HT-29 (cell line): ENCODE data around the gene MRFAP1. TPM values are rescaled to one million over a fixed set of nuclear protein-coding genes. Genes with fewer than 3 reads are reported as not detected.
"Not testable (repeated sequence)": the region's sequence is repeated elsewhere in the genome, so short reads cannot be mapped to it uniquely, and the experiment has no call there.

Experiments
- DNase-seq: peaks from one replicate; pipeline ENCODE4 v3.0.0-alpha.2; 2015; ENCODE audit warnings: low spot score
- total RNA-seq: library from RNA; depleted of rRNA; stranded (reverse); fragments of >200 nt; shearing (Covaris generic); gene quantifications from 2 replicates; pipeline ENCODE4 v1.2.3, GENCODE V29; 2014

The MRFAP1 gene
- total RNA-seq, 1 experiment from 2014 or later, result 106 TPM

DNA sequence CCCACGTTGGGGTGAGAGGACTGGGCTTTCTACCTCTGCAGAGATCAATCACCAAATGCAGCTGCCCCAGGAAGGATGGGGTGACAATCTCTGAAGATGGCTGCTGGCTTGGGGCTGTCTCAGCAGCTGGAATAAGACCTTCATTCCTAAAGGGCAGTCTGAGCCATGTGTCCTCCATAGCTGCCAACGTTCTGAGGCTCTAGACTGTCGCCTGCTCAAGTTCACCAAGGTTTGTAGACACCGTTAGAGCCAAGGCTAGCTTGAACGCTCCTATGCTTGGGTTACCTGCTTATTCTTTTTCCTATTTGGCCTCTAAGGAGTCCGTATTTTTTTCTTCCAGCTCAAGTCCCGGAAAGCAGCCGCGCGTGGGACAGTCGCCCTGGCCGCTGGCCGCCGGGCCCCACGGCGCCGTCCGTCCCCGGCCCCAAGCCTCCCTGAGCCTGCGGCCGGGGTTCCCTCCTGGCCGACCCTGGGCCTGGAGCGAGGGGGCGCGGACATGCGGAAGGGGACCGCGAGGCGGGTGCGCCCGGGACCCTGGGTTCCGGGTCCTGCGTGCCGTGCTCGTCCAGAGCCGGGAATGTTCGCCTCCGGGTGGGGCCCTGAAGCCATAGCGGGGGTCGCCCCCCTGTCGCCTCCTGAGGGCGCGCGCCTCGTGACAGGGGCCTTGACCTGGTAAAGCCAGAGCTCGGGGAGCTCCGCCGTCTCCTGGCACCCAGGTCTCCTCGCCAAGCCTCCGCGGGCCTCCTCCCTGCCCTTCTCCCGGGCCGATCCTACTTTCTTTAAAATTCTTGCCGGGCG, 23.3 kb downstream of the MRFAP1 start:
- no peak for DNase-seq

DNA sequence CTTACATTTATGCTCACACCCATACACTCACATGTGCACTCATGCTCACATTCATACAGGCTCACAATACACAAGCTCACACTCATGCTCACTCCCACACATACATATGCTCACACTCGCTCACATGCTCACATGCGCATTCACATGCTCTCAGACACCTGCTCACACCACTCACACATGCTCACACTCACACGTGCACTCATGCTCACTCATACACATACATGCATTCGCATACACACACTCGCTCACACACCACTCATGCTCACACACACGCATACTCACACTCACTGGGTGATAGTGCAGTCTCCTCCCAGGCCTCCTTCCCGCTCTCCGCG, 24.8 kb downstream of the MRFAP1 start:
- DNase-seq, result no peak

DNA sequence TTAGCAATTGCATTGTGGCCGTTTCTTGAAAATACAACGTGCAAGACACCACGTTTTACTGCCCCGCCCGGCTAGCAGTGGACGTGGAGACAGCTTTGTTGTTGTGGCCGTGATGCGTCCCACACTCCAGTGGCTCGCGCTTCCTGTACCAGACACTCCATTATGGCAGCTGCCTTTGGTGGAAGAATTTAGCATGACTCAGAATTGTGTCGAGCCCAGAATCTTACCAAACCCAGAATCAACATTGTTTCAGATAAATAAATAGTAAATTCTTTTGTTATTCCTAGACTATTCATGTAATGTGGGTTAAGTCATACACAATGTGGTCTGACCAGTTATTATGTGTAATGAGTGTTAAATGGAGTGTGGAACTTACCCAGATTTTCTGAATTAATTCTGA, 27.9 kb downstream of the MRFAP1 start:
- DNase-seq, result peak; percentile 26

DNA sequence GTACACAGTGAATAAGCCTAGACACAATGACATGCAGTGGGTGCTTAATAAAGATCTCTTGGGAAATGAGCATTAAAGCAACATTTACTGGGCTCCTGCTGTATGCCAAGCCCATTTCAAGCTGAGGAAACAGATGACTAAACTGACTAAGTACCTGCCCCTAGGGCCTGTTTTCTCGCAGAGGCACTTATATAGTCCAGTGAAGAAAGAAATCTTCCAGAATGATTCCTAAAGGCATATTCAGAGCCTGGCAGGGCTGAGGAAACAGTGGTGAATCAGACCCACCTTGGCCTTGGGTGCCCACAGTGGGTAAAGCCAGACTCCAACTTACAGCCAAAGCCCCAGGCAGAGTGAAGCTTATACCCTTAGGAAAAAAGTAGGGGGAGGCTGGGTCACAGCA, 31.2 kb downstream of the MRFAP1 start:
- no peak for DNase-seq

DNA sequence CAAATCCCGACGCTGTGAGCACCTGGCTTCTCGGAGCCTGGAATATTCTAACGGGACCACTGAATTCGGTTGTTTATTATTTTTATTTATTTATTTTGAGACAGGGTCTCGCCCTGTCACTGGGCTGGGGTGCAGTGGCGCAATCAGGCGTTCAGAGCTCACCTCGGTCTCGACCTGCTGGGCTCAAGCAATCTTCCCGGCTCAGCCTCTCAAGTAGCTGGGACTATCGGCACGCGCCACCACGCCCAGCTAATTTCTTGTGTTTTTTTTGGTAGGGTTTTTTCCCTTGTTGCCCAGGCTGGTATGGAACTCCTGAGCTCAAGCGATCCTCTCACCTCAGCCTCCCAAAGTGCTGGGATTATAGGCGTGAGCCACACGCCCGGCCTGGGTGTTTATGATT, 31.6 kb downstream of the MRFAP1 start:
- no peak for DNase-seq

DNA sequence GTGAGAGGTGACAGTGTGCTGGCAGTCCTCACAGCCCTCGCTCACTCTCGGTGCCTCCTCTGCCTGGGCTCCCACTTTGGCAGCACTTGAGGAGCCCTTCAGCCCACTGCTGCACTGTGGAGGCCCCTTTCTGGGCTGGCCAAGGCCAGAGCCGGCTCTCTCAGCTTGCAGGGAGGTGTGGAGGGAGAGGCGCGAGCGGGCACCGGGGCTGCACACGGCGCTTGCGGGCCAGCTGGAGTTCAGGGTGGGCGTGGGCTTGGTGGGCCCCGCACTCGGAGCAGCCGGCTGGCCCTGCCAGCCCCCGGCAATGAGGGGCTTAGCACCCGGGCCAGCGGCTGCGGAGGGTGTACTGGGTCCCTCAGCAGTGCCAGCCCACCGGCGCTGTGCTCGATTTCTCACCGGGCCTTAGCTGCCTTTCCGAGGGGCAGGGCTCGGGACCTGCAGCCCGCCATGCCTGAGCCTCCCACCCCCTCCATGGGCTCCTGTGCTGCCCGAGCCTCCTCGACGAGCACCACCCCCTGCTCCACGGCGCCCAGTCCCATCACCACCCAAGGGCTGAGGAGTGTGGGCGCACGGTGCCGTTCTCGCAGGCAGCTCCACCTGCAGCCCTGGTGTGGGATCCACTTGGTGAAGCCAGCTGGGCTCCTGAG, 32.2 kb downstream of the MRFAP1 start:
- DNase-seq, result not testable (repeated sequence)

DNA sequence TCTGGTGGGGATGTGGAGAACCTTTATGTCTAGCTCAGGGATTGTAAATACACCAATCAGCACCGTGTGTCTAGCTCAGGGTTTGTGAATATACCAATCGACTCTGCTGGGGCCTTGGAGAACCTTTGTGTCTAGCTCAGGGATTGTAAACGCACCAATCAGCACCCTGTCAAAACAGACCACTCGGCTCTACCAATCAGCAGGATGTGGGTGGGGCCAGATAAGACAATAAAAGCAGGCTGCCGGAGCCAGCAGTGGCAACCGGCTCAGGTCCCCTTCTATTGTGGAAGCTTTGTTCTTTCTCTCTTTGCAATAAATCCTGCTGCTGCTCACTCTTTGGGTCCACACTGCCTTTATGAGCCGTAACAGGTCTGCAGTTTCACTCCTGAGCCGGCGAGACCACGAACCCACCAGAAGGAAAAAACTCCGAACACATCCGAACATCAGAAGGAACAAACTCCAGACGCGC, 32.7 kb downstream of the MRFAP1 start:
- DNase-seq, result peak; percentile 56

DNA sequence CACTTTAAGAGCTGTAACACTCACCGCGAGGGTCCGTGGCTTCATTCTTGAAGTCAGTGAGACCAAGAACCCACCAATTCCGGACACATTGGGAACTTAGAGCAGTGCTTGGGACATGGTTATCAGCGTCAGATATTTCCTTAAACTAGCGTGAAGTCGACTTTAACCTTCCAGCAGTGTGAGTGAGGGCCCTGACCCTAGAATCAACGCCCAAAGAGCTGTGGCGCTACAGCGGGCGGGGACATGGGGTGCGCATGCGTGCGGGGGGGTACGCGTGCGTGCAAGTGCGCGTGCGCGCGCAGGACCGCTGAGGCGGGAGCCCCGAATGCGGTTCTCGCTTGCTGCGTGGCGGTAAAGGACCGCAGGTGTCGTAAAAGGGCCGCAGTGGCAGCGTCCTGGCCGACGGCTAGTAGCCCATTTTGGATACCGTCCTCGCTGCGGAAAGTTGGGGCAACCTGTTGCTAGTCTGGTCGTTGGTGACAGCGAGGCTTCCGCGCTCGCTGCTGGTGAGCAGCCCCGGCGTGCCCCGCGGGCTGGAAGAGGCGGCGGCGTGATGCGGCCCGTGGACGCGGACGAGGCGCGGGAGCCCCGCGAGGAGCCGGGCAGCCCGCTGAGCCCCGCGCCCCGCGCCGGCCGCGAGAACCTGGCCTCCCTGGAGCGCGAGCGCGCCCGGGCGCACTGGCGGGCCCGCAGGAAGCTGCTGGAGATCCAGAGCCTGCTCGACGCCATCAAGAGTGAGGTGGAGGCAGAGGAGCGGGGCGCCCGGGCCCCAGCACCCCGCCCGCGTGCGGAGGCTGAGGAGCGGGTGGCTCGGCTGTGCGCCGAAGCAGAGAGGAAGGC, 33.4 kb downstream of the MRFAP1 start:
- DNase-seq, result peak; percentile 93

DNA sequence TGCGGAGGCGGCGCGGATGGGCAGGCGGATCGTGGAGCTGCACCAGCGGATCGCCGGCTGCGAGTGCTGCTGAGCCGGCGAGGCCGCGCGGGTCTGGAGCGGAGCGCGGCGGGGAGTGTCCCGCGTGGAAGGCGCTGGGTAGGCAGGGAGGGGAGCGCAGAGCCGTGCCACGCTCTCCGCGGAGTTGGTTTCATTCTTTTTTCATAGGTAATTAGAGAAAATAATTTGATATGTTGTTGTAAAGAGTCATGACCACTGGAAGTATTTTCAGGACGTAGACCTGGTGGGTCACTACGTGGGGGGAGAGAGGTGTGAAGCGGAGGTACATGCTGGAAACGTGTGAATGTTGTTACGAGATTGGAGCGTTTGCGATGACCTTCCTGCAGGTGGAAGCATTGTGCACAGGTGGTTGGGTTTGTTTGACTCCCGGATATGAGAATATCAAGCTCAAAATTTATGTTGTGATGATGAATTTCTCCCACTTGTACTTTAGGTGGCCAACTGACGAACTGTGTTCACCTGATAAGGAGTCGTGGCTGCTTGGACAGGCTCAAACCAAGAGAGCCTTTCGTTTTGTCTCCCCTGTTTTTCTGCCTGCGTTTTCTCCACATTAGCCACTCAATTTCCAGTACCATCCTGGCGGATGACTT, 34.1 kb downstream of the MRFAP1 start:
- DNase-seq, result peak; percentile 81

DNA sequence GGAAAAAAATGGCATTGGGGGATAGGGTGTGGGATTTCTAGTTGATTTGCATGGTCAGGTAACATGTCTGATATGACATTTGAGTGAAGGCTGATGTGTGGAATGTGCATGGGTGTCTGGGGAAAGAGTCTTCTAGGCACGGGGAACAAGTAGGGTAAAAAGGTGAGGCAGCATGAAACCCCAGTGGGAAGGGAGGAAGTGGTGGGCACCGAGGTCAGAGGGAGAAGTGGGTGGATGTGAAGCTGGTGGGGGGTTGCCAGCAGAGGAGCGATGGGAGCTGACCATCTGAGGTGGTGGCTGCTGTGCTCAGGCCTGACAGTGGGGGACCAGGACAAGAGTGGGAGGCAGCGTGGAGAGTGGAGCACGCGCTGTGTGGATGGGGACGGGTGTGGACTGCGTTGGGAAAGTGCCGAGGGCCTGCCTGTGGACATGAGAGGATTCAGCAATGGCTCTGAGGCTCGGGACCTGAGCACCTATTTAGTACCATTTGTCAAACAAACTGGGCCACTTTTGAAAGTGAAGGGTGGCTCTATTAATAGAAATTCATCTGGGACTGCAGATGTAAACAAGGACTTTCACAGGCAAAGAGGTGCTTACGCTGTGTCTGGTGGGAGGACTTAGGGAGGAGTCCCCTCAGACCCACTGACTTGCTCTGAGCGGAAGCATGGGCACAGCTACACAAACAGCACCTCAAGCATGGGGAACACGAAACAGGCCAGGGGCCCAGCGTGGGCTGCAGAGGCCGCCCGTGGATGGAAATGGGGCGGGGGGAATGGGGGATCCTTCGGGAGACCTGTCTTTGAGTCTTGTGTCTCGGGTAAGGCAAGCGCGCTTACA, 36.5 kb downstream of the MRFAP1 start:
- DNase-seq, result no peak

DNA sequence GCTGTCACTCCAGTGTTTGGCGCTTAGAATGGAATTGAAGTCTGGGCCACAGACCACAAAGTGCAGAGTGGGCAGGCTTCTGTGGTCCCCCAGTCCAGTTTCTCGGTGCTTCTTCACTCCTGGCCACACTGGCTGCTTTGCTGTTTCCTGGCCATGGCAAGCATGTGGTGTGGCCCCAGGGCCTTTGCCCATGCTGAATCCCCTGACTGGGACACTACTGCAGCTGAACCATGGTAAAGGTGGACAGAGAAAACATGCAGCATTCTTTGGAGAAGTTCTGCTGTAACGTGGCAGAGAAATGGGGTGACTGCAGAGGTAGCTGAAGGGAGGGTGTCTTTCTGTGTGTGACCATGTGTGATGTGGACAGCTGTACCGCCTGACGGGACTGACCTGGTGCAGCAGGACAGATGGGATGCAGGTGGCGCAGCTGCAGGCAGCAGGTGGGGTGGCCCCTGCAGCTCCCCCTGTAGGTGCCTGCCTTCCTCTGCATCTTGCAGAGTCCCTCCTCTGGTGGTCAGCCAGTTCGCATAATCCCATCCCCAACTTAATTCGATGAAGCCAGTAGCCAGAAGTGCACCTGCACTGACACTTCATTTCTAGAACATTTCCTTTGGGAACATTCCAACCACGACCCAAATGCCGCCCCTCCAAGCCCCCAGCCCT, 40.0 kb downstream of the MRFAP1 start:
- no peak for DNase-seq

DNA sequence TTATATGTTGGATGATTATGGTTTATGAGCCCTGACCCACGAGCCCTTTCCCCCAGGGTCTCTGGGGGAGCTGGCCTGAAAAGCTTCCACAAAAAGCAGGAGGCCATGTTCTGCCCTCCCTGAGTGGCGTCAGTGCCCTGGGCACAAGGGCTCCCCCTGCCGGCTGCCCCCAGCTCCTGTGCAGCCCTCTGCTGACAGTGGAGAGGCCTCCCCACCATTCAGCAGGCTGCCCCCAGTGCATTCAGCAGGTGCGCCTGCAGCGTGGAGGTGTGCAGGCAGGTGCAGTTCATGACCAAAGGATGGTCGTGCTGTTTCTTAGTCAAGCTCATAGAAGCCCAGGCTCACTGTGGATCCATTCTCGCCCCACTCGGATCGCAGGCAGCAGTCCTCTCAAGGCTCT, 40.7 kb downstream of the MRFAP1 start:
- no peak for DNase-seq

DNA sequence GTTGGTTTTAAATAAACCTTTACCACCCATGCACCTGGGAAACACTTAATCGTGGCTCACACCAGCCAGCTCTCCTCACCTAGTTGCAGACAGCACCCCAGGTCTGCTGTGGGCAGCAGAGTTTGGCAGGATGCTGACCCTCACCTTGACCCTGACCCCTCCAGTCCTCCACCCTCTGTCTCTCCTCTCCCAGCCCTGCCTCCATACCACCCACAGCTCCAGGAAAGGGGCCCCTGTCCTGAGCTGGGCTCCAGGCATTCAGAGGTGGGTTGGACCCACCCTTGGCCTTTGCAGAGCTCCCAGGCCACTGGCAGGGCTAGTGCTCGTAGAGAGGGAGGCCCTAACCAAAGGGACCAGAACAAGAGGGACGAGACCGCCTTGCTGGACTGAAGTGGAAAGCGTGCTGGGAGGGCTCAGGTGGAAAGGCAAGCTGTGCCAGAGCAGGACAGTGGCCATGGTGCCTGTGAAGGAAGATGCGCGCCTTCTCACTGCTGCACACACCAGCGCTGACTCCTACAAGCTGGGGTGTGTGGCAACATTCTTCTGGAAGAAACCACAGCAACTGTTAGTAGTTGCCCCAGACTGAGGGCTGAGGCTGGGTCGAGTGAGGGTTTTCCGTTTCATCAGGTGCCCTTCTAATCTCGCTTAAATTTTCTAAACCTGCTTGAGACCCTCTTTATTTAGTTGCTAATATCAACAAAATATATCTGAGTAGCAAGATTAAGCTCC, 42.5 kb downstream of the MRFAP1 start:
- no peak for DNase-seq

DNA sequence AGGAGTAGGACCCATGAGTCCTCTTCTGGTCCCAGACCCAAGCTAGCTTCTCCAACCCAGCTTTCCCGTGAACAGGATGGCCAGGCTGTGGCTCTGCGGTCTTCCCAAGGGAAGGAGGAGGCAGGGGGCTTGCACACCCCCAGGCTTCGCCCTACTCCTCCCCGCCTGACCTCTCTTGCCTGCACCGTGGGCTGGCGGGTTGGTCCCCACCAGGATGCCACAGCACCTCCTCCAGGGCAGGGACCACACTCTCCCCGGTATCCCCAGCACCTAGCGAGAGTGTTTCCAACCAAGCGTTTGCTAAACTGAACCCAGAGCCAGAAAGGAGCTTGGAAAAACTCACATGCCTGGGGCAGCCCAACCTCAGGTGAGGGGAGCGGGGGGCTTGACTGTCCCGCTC, 44.2 kb downstream of the MRFAP1 start:
- no peak for DNase-seq

DNA sequence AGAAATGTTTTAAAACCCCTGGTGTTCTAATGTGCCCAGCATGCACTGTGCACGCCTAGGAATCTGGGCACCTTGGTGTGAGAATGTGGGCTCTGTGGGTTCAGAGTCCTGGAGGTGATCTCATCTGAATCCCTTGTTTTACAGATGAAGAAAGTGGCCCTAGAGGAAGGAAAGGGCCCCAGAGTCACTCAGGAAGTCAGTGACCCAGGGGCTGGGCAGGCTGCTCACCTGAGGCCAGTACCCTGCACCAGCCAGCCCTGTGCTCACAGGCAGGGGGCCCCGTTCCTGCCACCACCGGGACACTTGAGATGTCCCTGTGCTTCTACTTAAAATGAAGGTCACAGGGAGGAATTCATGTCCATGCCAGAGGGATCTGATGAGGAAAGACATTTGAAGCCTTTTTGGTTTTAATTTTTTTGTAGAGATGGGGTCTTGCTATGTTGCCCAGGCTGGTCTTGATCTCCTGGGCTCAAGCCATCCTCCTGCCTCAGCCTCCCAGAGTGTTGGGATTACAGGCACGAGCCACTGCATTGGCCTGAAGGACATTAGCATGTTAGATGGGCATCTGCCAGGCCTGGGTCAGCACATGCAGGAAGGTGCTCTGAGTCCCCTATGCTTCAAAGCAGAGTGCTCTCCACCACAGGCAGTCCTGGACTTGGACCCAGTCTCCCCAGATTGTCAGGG, 45.8 kb downstream of the MRFAP1 start:
- no peak for DNase-seq

DNA sequence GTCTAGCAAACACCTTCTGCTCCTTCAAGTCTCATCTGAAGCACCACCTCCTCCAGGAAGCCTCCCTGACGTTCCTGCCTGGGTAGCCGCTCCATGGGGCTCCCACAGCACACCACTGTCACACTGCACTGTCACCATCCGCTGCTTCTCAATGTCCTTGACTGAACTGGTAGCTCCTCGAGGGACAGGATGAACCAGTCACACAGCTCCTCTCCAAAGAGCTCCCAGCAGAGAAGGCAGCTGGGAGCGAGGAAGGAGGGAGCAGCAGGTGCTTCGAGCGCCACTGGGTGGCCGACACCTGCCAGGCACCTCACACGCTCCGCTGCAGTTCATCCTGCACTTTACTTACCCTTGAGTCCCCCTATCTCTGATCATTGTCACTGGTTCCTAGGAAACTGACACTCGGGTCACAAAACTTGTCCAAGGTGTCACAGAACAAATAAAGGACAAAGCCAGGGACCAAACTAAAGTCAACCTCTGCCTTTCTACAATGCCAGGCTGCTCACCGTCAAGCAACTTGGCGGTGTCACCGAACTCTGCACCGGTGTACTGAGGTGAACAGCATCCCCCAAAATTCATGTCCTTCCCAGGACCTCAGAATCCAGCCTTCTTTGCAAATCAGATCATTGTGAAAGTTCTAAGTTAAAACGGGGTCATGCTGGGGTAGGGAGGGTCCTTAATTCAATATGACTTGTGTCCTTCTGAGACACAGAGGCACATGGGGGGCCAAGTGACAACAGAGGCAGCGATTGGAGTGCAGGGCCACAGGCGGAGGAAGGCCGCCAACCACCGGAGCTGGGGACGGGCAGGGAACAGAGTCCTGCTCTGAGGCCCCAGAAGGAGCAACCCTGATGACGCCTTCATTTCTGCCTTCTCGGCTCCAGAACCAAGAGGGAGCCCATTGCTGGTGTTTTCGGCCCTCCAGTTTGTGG, 47.7 kb downstream of the MRFAP1 start:
- DNase-seq, result peak; percentile 84

DNA sequence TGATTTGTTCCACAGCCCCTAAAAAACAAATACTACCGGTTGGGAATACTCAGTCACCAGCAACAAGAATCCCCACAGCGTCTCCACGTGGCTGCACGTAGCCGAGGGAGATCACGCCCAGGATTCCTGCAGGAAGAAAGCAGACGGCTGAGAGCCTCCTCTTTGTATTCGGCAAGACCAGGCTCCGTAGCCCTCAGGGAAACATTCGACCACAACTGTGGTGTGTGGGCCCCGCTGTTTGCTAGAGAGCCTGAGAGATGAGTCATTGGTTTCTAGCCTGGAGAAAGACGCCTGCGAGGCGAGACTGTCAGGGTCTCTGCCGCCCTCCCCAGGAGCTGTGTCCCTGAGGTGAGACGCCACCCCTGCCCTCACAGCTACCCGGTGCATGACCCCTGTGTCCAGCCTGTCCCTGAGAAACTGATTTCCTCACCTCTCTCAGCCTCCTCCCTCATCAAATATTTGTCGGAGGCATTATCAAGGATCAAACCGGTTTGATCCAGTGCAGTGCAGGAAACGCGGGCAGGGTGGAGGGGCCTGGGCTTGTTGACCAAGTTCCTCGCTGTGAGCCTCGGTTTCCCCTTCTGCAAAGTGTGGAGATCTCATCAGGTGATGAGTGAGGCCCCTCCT, 48.5 kb downstream of the MRFAP1 start:
- peak; percentile 93 for DNase-seq
